ENCODE data around the gene TMC6.
"Not testable (repeated sequence)": the region's sequence is repeated elsewhere in the genome, so short reads cannot be mapped to it uniquely, and the experiment has no call there.

Gene TMC6

GRCh38 chr17:78122931-78123249 is 5.7 kb downstream of the TMC6 start:
- DNase-seq, result no peak

DNA sequence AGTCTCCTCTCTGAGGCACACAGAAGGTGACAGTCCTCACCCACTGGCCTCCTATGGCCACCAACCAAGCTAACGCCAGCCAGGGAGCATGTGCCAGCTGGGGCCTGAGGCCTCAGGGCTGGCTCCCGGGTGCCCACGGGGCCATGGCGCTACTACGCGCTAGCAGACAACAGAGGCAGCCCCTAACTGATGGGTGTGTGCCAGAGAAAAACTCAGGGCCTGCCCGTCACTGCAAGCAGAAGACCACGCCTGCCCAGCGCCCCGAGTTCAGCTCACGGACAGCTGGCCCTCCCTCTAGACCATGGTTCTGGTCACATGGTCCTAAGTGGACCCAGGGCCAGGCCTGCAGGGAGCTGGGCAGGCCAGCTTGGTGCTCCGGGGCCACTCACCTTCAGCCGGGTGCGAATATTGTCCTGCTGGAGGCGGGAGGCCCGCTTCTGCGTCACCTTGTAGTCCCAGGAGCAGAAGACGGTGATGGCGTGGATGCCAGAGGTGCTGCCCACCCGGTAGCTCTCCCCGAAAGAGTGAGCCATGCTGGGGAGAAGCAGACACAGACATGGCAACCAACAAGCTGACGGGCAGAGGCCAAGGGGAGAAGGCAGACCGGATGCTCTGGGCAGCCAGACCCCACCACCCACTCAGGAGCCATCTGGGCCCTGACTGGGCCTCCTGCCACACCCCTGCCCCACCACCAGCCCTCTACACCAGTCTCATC is 6.2 kb downstream of the TMC6 start:
- no peak for DNase-seq

DNA sequence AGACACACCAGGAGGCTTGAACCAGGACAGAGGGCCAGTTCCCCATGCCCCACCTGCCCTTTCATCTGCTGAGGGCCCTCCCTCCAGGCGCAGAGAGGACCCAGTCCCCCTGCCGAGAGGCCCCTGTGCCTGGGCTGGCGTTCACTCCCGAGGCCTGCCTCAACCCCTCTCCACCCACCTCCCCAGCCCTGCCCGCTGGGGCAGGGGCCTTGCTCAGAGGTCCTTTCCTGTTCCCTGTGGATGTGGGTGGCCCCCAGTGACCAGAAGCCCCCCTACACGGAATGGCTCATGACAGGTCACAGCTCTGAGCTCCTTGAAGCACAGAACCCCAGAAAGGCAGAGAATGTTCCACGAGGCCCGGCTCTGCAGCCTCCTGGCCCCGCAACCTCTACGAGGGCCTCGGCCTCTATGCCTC is 6.7 kb downstream of the TMC6 start:
- DNase-seq, result no peak

DNA sequence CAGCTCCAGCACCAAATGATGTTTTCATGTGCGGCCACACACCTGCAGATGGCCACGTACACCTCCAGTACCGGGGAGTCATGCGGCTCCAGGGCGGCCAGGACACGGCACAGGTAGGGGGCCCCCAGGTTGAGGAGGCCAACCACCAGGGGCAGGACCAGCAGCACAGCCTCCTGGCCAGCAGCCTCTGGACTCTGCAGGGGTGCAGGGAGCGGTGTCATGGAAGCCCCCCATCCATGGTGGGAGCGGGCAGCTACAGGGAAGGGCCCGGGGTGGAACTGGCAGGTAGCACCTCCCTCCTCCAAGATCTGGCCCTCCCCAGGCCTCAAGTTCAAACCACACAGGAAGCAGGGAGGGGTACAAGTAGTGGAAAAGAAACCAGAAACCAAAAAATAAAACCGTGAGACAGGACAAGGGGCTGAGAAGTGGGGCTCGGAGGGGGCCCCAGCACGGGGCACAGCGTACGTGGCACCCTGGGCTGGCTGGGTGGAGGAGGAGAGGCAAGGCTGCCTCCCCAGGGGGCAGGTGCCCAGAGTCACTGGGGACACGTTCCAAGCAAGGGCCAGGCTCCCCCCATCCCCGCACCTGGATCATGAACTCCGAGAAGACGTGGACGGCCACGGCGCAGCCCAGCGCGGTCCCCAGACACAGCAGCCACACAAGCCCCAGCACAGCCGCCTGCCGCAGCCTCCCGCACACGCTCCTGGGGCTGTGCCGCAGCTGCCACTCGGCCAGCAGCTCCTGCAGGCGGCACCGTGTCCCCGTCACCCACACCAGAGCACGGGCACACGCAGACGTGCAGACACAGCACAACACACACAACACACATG is 7.4 kb downstream of the TMC6 start:
- no peak for DNase-seq

- no peak for DNase-seq
These were observed 8.0 kb downstream of the TMC6 start for GRCh38 chr17:78120537-78120936.

DNA sequence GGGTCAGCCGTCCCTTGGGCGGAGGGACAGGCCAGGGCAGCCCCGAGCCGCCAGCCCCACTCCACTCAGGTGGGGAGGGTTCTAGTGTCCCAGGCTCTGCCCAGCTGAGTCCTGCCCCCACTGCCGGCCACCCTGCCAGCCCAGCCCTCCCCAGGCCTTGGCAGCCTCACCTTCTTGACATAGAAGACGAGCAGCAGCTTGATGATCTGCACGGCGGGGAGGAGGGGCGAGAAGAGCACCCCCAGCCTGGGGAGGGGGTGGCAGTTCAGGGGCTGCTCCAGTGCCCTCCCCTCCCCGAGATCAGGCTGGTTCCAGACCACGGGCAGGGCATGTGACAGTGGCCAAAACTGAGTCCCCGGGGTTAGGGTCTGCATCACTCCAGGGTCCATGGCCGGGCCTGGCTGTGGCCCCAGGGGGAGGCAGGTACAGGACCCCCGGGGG is 9.7 kb downstream of the TMC6 start:
- no peak for DNase-seq

DNA sequence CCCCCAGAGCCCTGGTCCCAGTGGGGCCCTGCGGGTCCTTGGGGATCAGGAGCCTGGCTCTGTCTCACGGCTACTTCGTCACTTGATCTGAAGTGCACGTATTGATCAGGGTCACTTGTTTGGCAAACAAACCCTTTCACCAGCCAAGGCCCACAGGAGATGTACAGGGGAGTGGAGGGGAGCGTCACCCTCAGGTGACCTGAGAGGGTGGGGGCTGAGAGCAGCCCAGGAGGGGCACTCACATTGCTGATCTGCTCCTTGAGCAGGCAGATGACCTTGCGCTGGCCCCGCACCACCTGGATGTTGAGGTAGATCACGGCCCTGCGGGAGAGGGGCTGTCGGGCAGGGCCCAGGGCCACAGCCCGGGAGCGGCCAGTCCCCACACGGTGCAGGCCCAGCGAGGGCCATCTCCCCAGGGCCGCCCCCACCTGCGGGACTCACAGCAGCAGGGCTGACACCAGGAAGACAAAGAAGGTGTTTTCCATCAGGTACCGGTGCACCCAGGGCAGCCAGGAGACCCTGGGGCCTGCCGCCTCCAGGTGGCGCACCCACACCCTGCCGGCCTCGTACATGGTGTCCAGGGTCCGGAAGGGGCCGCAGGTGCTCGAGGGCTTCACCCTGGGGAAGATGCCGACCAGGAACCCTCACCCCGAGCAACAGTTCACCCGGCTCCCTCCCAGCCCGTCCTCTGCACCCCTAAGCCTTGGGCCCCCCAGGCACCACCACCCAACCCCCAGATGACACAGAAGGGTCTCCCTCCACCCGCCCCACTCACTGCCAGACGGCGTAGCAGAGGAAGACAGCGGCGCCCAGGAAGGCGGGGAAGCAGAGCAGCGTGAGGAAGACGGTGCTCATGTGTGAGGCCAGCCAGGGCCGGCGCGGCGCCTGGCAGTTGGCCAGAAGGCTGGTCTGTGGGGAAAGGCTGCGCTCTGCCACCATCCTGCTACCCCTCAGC is 11.3 kb downstream of the TMC6 start:
- peak; percentile 71 for DNase-seq

- DNase-seq, result no peak
These were observed 12.1 kb downstream of the TMC6 start for GRCh38 chr17:78116411-78116810.

DNA sequence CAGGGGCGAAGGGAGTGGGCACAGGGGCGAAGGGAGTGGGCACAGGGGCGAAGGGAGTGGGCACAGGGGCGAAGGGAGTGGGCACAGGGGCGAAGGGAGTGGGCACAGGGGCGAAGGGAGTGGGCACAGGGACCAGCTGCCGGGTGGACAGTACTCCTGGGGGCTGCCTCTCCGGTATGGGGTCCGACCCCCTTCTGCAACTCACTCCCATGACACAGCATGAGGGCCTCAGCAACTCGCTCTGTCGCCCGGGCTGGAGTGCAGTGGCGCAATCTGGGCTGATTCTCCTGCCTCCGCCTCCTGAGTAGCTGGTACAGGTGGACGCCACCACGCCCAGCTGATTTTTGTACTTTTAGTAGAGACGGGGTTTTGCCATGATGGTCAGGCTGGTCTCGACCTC is 12.8 kb downstream of the TMC6 start:
- not testable (repeated sequence) for DNase-seq

DNA sequence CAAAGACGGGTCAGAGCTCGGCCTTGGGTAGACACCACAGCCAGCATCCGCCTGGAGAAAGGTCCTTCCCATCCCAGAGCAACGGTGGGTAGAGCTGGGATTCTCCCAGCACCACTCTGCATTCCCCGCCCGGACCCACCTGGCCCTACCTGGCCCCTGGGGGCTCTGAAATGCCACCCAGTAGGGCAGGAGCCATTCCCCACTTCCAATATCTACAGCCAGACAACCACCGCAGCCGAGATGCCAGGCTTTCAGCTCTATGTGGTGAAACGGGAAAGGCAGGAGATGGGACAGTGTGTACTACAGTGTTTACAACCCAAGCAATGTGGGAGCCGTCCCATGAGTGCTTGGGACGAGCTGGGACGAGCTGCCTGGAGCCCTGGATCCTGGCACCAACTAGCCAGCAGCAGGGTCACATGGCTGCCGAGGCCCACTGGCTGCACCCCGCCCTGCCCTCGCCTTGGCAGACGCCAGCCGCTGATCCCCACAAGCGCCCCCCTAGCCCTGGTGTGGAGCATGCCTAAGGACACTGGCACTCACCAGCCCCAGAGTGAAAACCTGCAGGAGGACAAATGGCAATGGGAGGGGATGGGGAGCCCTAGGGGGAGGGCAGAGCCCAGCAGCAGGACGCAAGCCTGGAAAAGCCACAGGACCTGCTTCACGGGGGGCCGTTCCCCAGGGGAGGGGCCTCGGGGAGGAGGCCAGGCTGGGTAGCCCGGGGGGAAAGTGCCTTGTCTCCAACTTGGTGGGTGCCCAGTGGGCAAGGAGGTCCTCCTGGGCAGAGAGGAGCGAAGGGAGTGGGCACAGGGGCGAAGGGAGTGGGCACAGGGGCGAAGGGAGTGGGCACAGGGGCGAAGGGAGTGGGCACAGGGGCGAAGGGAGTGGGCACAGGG is 13.5 kb downstream of the TMC6 start:
- DNase-seq, result no peak

GRCh38 chr17:78113804-78114785 is 14.5 kb downstream of the TMC6 start:
- DNase-seq, result no peak

- peak; percentile 58 for DNase-seq
These were observed 15.8 kb downstream of the TMC6 start for GRCh38 chr17:78112518-78113471.

GRCh38 chr17:78111727-78112517 is 16.6 kb downstream of the TMC6 start:
- DNase-seq, result no peak

DNA sequence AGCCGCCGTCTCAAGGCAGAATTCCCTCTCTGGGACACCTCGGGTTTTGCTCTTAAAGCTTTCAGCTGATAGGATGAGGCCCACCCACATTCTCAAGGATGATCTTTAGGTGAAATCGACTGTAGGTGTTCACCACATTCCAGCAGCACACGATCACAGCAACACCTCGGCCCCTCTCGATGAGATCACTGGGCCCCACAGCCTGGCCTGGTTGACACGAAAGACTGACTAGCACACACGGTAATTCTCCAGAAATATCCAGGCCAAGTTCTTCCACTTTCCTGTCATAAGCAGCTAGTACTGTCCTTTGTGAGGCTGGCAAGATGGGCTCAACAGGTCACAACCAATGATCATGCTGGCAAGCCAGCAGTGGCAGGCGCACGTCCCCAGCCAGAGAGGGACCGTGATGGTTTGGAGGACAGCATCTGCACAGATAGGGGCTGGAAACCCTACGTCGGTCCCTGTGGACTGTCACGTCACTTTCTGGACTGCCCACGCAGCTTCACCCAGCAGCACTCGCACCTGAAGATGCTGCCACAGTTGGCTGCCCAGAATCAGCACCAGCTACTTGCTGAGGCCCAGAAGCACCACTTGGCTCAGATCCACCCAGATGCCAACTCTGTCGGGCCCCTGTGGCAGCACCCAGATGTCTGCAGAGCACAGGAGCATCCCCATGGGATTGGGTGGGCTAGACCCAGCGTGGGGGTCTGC is 17.4 kb downstream of the TMC6 start:
- DNase-seq, result no peak

- no peak for DNase-seq
These were observed 18.1 kb downstream of the TMC6 start for GRCh38 chr17:78110363-78111015.

GRCh38 chr17:78109489-78109761 is 19.1 kb downstream of the TMC6 start:
- no peak for DNase-seq

DNA sequence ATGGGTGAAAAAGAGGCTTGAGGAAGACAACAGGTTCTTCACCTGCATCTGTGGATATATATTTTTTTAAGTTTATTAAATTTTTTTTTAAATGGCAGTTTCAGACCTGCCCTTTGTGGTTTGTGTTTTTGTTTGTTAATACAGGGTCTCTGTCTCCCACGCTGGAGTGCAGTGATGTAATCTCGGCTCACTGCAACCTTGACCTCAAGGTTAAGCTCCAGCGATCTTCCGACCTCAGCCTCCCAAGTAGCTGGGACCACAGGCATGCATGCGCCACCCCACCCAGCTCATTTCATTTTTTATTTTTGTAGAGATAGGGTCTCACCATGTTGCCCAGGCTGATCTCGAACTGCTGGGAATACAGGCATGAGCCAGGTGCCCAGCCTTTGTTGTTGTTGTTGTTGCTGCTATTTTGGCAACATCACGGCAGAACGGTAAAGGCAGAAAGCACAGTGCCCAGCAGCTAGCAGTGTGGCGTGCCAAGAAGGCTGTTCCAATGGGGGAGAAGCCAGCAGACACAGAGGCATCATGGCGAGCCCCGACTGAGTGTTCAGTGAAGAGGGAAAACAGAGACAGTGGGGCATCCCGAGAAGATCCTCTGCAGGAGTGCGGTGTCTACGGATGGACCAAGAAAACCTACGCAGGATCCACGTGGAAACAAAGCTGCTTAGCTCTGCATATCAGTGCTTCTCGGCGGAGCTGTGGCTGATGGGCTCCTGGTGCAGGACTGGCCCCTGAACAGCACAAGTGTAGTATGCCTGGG is 19.6 kb downstream of the TMC6 start:
- DNase-seq, result no peak
